SU-DHL-6 (cell line): ENCODE measurements around the gene TTF1.

Source experiments
- CTCF ChIP-seq: fragments of 200-600 bp; sonication (generic); IDR thresholded peaks from one replicate; pipeline ENCODE4 v1.5.1; 2017; ENCODE audit warnings: antibody characterized with exemption, mild to moderate bottlenecking, low read length, moderate library complexity; ENCODE audit not compliant: insufficient read depth, poor library complexity, severe bottlenecking
- EZH2phosphoT487 ChIP-seq: fragments of 200-600 bp; sonication (generic), shearing (Covaris generic); conservative IDR thresholded peaks from 2 replicates; pipeline ENCODE4 v1.6.1; 2018; ENCODE audit warnings: mild to moderate bottlenecking, antibody characterized with exemption, low read length, moderate library complexity, mixed read lengths

- TF ChIP-seq CTCF, result no peak
- no peak for TF ChIP-seq EZH2phosphoT487
These were observed 4.0 kb upstream of the TTF1 start for GRCh38 chr9:132410642-132411041.
